ENCODE results near the gene KIF26A.
"Not testable (repeated sequence)": the region's sequence is repeated elsewhere in the genome, so short reads cannot be mapped to it uniquely, and the experiment has no call there.

The KIF26A gene

DNA sequence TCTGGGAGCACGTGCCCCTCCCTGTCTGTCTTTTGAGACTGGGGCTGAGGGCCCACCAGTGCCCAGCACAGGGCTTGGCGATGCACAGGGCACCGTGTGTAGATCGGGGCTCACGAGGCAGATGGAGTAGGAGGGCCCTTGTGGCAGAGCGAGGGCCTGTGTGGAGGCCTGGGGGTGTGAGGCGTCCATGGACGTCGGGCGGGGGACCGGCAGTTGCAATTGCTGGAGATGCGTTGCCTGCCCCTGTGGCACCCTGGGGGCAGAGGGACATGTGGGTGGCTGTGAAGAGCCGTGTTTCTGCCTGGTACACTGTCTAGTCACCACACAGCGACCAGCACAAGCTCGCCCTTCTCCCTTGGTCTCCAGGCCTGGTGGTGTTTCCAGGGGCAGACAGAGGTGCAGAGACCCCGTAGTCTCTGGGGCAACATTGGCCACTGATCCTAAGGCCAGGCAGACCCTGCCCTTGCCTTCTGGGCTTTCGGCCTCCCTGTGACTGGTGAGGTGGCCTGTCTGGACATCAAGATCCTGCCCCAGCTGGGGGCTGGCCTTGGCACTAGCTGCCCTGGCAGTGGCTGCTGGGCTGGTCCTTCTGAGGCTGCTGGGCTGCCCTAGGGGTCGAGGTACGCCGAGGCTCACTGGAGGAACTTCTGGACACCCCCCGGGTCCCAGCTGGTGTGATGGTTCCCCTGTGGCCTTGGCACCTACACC, 14.5 kb downstream of the KIF26A start:
- H3K36me3 ChIP-seq (replicated peaks; ENCODE audit: low read depth, low read length), result no peaks in the 10 kb centered on the region
- TF ChIP-seq, protein P1, sequence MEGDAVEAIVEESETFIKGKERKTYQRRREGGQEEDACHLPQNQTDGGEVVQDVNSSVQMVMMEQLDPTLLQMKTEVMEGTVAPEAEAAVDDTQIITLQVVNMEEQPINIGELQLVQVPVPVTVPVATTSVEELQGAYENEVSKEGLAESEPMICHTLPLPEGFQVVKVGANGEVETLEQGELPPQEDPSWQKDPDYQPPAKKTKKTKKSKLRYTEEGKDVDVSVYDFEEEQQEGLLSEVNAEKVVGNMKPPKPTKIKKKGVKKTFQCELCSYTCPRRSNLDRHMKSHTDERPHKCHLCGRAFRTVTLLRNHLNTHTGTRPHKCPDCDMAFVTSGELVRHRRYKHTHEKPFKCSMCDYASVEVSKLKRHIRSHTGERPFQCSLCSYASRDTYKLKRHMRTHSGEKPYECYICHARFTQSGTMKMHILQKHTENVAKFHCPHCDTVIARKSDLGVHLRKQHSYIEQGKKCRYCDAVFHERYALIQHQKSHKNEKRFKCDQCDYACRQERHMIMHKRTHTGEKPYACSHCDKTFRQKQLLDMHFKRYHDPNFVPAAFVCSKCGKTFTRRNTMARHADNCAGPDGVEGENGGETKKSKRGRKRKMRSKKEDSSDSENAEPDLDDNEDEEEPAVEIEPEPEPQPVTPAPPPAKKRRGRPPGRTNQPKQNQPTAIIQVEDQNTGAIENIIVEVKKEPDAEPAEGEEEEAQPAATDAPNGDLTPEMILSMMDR (IDR thresholded peaks at IDR 0.05; ENCODE audit: low read depth, low read length), result no peak
- TF ChIP-seq EZH2phosphoT487 (IDR thresholded peaks at IDR 0.05; ENCODE audit: low read depth), result no peak
- H2AFZ ChIP-seq (ENCODE audit: low read depth, low read length), result no peak overlapping the region
- no peaks in the 10 kb centered on the region for H4K20me1 ChIP-seq (ENCODE audit: insufficient read depth, low read length)
- peaks cover 6% of the 10 kb centered on the region for H3K4me1 ChIP-seq (ENCODE audit: low read length)
- H3K27me3 ChIP-seq (ENCODE audit: low read depth, low read length), result no peaks in the 10 kb centered on the region
- no peaks in the 10 kb centered on the region for H3K9me3 ChIP-seq (ENCODE audit: insufficient read depth, low read length)
- H3K4me2 ChIP-seq (ENCODE audit: low read length), result no peak overlapping the region
- H3K4me3 ChIP-seq (ENCODE audit: low read length), result no peak overlapping the region
- no peak overlapping the region for H3K9ac ChIP-seq (ENCODE audit: low read length)
- no peak overlapping the region for H3K27ac ChIP-seq (ENCODE audit: low read length)
- H3K79me2 ChIP-seq (ENCODE audit: low read length), result no peaks in the 10 kb centered on the region

DNA sequence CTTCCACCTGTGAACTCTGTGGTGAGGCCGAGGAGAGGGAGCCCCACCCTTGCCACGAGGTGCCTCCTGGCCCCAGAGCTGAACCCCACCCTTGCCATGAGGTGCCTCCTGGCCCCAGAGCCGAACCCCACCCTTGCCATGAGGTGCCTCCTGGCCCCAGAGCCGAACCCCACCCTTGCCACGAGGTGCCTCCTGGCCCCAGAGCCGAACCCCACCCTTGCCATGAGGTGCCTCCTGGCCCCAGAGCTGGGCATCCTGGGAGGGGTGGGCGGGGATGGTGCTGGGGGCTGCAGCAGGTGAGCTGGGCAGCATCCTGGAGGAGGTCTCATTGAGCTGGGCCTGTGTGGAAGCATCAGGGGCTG, 15.0 kb downstream of the KIF26A start:
- H3K36me3 ChIP-seq (replicated peaks; ENCODE audit: low read depth, low read length); H3K4me2 ChIP-seq (ENCODE audit: low read length); H3K27ac ChIP-seq (ENCODE audit: low read length); H3K27me3 ChIP-seq (ENCODE audit: low read depth, low read length); H4K20me1 ChIP-seq (ENCODE audit: insufficient read depth, low read length); H3K79me2 ChIP-seq (ENCODE audit: low read length); H3K4me3 ChIP-seq (ENCODE audit: low read length); H3K9ac ChIP-seq (ENCODE audit: low read length); H3K4me1 ChIP-seq (ENCODE audit: low read length); H3K9me3 ChIP-seq (ENCODE audit: insufficient read depth, low read length); H2AFZ ChIP-seq (ENCODE audit: low read depth, low read length): not testable (repeated sequence)

DNA sequence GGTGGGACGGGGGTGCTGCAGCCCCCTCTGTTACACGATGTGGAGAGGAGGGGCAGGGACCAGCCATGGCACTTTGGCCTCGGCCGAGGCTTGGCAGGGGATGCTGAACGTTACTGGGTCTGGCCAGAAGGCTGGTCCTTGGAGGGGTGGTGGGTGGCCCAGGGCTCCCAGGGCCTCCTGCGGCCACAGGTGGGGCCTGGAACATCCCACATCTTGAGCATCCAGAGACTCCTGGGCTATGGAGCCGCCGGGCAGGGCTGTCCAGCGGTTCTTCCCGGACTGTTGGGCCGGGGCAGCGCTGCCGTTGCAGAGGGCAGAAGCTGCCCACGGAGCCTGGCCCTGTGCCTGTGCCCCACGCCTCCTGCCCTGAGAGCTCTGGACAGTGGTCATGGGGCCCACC, 15.9 kb downstream of the KIF26A start:
- Histone ChIP-seq H4K20me1 (ENCODE audit: insufficient read depth, low read length) (no peaks in the 10 kb centered on the region), H3K27me3 (ENCODE audit: low read depth, low read length) (no peaks in the 10 kb centered on the region), H2AFZ (ENCODE audit: low read depth, low read length) (no peak overlapping the region), H3K4me3 (ENCODE audit: low read length) (no peak overlapping the region), H3K4me2 (ENCODE audit: low read length) (no peak overlapping the region), H3K4me1 (ENCODE audit: low read length) (no peaks in the 10 kb centered on the region), H3K36me3 (replicated peaks; ENCODE audit: low read depth, low read length) (no peaks in the 10 kb centered on the region), H3K9me3 (ENCODE audit: insufficient read depth, low read length) (no peaks in the 10 kb centered on the region), H3K79me2 (ENCODE audit: low read length) (no peaks in the 10 kb centered on the region), H3K27ac (ENCODE audit: low read length) (no peak overlapping the region), H3K9ac (ENCODE audit: low read length) (no peak overlapping the region)
- no peak for TF ChIP-seq EZH2phosphoT487 (IDR thresholded peaks at IDR 0.05; ENCODE audit: low read depth)
- TF ChIP-seq, protein P1 (IDR thresholded peaks at IDR 0.05; ENCODE audit: low read depth, low read length), result no peak

DNA sequence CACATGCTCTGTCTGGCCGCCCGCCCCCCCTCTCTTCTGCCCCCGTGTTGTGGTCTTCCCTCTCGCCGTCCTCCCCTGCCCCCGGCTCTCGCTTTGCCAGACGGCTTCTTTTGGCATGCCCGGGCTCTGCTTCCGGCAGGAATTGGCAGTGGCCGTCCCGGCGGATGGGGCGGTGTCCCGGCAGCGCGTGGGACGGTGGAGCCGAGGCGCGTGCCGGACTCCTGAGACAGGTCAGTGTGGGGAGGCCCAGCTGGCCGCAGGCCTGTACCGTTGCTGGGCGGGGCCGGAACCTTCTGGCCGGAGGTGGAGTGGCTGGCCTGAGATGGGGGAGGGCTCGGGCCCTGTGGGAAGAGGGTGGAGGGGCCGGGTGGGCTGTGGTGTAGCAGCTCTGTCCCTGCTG, 17.1 kb downstream of the KIF26A start:
- Histone ChIP-seq H3K27me3 (ENCODE audit: low read depth, low read length) (no peaks in the 10 kb centered on the region), H3K27ac (ENCODE audit: low read length) (no peak overlapping the region), H3K9me3 (ENCODE audit: insufficient read depth, low read length) (no peaks in the 10 kb centered on the region), H4K20me1 (ENCODE audit: insufficient read depth, low read length) (no peaks in the 10 kb centered on the region), H3K9ac (ENCODE audit: low read length) (no peak overlapping the region), H2AFZ (ENCODE audit: low read depth, low read length) (no peak overlapping the region), H3K4me3 (ENCODE audit: low read length) (no peak overlapping the region), H3K4me2 (ENCODE audit: low read length) (no peak overlapping the region), H3K36me3 (replicated peaks; ENCODE audit: low read depth, low read length) (no peaks in the 10 kb centered on the region), H3K4me1 (ENCODE audit: low read length) (no peaks in the 10 kb centered on the region), H3K79me2 (ENCODE audit: low read length) (no peaks in the 10 kb centered on the region)
- no peak for TF ChIP-seq EZH2phosphoT487 (IDR thresholded peaks at IDR 0.05; ENCODE audit: low read depth)
- TF ChIP-seq, protein P1 (IDR thresholded peaks at IDR 0.05; ENCODE audit: low read depth, low read length), result no peak

Measured in OCI-LY3 (cell line).